Fibroblast of the aortic adventitia (primary cell): Measurements from ENCODE around the gene FARS2. TPM values are rescaled to one million over a fixed set of nuclear protein-coding genes. Genes with fewer than 3 reads are reported as not detected.
"Not testable (repeated sequence)": the region's sequence is repeated elsewhere in the genome, so short reads cannot be mapped to it uniquely, and the experiment has no call there.

Experiments
- DNase-seq: peaks from one replicate; pipeline ENCODE4 v3.0.0-alpha.2; 2010; ENCODE audit warnings: low read depth
- H3K4me3 ChIP-seq: 2 replicates; pipeline ENCODE4 v1.5.1; 2011; ENCODE audit warnings: low read depth, mild to moderate bottlenecking, control low read depth, low read length, moderate library complexity
- CTCF ChIP-seq: IDR thresholded peaks from 2 replicates; pipeline ENCODE4 v1.5.1; 2011; ENCODE audit warnings: mild to moderate bottlenecking, low read length, control low read depth, inconsistent platforms; ENCODE audit not compliant: insufficient read depth
- total RNA-seq: library from RNA; depleted of rRNA; stranded (reverse); fragments of >200 nt; gene quantifications from 2 replicates; pipeline ENCODE4 v1.2.3, GENCODE V29; 2012; ENCODE audit warnings: low replicate concordance

The FARS2 gene
- total RNA-seq, 1 donor: 25.5 TPM

- TF ChIP-seq CTCF: no peak
- H3K4me3 ChIP-seq: no peak overlapping the region
- no peak for DNase-seq
Measured at GRCh38 chr6:5697508-5697907, 436.2 kb downstream of the FARS2 start.

- no peak overlapping the region for H3K4me3 ChIP-seq
- no peak for DNase-seq
- TF ChIP-seq CTCF: no peak
Measured at GRCh38 chr6:5698318-5698717, 437.0 kb downstream of the FARS2 start.

- not testable (repeated sequence) for DNase-seq, H3K4me3 ChIP-seq
Measured at GRCh38 chr6:5699064-5699463, 437.8 kb downstream of the FARS2 start.

GRCh38 chr6:5701174-5701573 lies 439.9 kb downstream of the FARS2 start:
- H3K4me3 ChIP-seq: no peak overlapping the region
- no peak for TF ChIP-seq CTCF
- DNase-seq: no peak

GRCh38 chr6:5704708-5705107 lies 443.4 kb downstream of the FARS2 start:
- no peak overlapping the region for H3K4me3 ChIP-seq
- no peak for TF ChIP-seq CTCF
- no peak for DNase-seq

- no peak for DNase-seq
- no peak for TF ChIP-seq CTCF
Measured at GRCh38 chr6:5705252-5705651, 443.9 kb downstream of the FARS2 start.

GRCh38 chr6:5706124-5707033 lies 445.1 kb downstream of the FARS2 start:
- no peak overlapping the region for H3K4me3 ChIP-seq
- DNase-seq: no peak
- no peak for TF ChIP-seq CTCF

More at GRCh38 chr6:5705252-5705651, 443.9 kb downstream of the FARS2 start:
- H3K4me3 ChIP-seq: no peak overlapping the region
